HepG2 (cell line): ENCODE measurements around the gene ERBB4. TPM values are rescaled to one million over a fixed set of nuclear protein-coding genes. Genes with fewer than 3 reads are reported as not detected.

Experiments
- ATAC-seq: fragments of 200-7000 bp; cut with Tn5 transposase; 3 replicates; pipeline ENCODE4 v1.9.1; 2020; ENCODE audit warnings: mild to moderate bottlenecking, moderate library complexity
- BruUV-seq: library from RNA; stranded (reverse); fragments of 400-500 nt; replicated peaks from 2 replicates; lab custom pipeline; 2021; lab: Mats Ljungman, UMichigan
- CTCF ChIA-PET: fragments of 300-600 bp; formaldehyde crosslinking; extraction: SDS; loops from one replicate; lab custom pipeline; 2021; ENCODE audit warnings: low total read pairs, inconsistent platforms, low intra/inter-chr PET ratio; lab: Yijun Ruan, JAX
- POLR2A ChIA-PET: fragments of 350-600 bp; sonication (Branson Sonifier 250); formaldehyde crosslinking; loops from one replicate; lab custom pipeline; 2020; ENCODE audit warnings: antibody characterized with exemption, inconsistent platforms; lab: Yijun Ruan, JAX
- DNase-seq: peaks from one replicate; pipeline ENCODE4 v3.0.0-alpha.2; 2015; ENCODE audit warnings: low spot score
- FAIRE-seq: peaks from 3 replicates; lab custom pipeline; 2011; peaks lifted over from hg19 to GRCh38; lab: Jason Lieb, UNC
- H2AFZ ChIP-seq: one replicate; pipeline ENCODE4 v1.6.1; 2011; ENCODE audit warnings: low read length, inconsistent platforms
- H3K27ac ChIP-seq: fragments of 300-600 bp; 3 replicates; pipeline ENCODE4 v1.8.0; 2011; ENCODE audit warnings: mixed run types, mild to moderate bottlenecking, mixed read lengths, low read length, inconsistent platforms; ENCODE audit not compliant: insufficient read depth; ENCODE audit errors: extremely low read length
- H3K27me3 ChIP-seq, 2 experiments: fragments of 200-600 bp in 1 of 2; 2 replicates in 1 of 2; 3 replicates in 1 of 2; pipeline versions ENCODE4 v1.6.0 to v1.8.0; 2011; ENCODE audit warnings: low read length in 2 of 2, mild to moderate bottlenecking in 2 of 2, moderate library complexity in 2 of 2, inconsistent platforms in 1 of 2; ENCODE audit not compliant: insufficient read depth in 2 of 2, control insufficient read depth in 1 of 2
- H3K36me3 ChIP-seq, 2 experiments: fragments of 200-600 bp in 1 of 2; replicated peaks in 1 of 2; 2 replicates in 1 of 2; 3 replicates in 1 of 2; pipeline versions ENCODE4 v1.5.1 to v1.8.0; 2011; ENCODE audit warnings: low read length in 2 of 2, inconsistent platforms in 1 of 2; ENCODE audit not compliant: insufficient read depth in 2 of 2, control insufficient read depth in 1 of 2
- H3K4me1 ChIP-seq: 2 replicates; pipeline ENCODE4 v1.5.1; 2012; ENCODE audit warnings: low read length, inconsistent platforms; ENCODE audit not compliant: insufficient read depth
- H3K4me2 ChIP-seq: 2 replicates; pipeline ENCODE4 v1.6.0; 2011; ENCODE audit warnings: low read depth, low read length, inconsistent platforms
- H3K4me3 ChIP-seq, 3 experiments: fragments of 200-600 bp in 1 of 3; sonication (generic), shearing (Covaris generic) in 1 of 3; replicated peaks in 1 of 3; 2 replicates each; pipeline ENCODE4 v1.5.1; 2011 to 2016; ENCODE audit warnings: low read length in 3 of 3, inconsistent platforms in 2 of 3, low read depth in 2 of 3, mild to moderate bottlenecking in 2 of 3, control low read depth in 1 of 3, mixed read lengths in 1 of 3; ENCODE audit not compliant: insufficient read depth in 1 of 3
- H3K79me2 ChIP-seq: one replicate; pipeline ENCODE4 v1.6.1; 2011; ENCODE audit warnings: low read length, inconsistent platforms; ENCODE audit not compliant: insufficient read depth
- H3K9ac ChIP-seq: 2 replicates; pipeline ENCODE4 v1.6.0; 2011; ENCODE audit warnings: mild to moderate bottlenecking, low read depth, low read length, inconsistent platforms; ENCODE audit not compliant: insufficient read depth
- H3K9me3 ChIP-seq: 2 replicates; pipeline ENCODE4 v1.5.1; 2012; ENCODE audit warnings: mild to moderate bottlenecking, low read length
- H4K20me1 ChIP-seq: 2 replicates; pipeline ENCODE4 v1.6.0; 2011; ENCODE audit warnings: inconsistent platforms, mild to moderate bottlenecking, low read length, moderate library complexity; ENCODE audit not compliant: insufficient read depth
- FOXM1 ChIP-seq: sonication (generic); formaldehyde crosslinking; IDR thresholded peaks from 2 replicates; pipeline ENCODE4 v1.5.0; 2020; ENCODE audit warnings: missing genetic modification reagents
- GATAD2A ChIP-seq: IDR thresholded peaks from 2 replicates; pipeline ENCODE4 v1.6.1; 2016
- NAIF1 ChIP-seq: sonication (generic); formaldehyde crosslinking; IDR thresholded peaks from 2 replicates; pipeline ENCODE4 v1.5.0; 2020; ENCODE audit warnings: mild to moderate bottlenecking, missing genetic modification reagents, borderline replicate concordance
- RNF2 ChIP-seq: fragments of 450-650 bp; conservative IDR thresholded peaks from 2 replicates; pipeline ENCODE4 v1.6.1; 2016; ENCODE audit warnings: low read depth
- SOX13 ChIP-seq, 3 experiments: fragments of 450-650 bp in 1 of 3; sonication (generic) in 1 of 3; formaldehyde crosslinking in 1 of 3; IDR thresholded peaks in 2 of 3; conservative IDR thresholded peaks in 1 of 3; 2 replicates each; pipeline versions ENCODE4 v1.5.0 to v1.6.1; 2016 to 2020; ENCODE audit warnings: antibody characterized with exemption in 1 of 3, mild to moderate bottlenecking in 1 of 3, missing compliant biosample characterization in 1 of 3, missing genetic modification reagents in 1 of 3, moderate library complexity in 1 of 3
- SRSF1 ChIP-seq: fragments of 200-400 bp; formaldehyde crosslinking; optimal IDR thresholded peaks from 2 replicates; pipeline ENCODE3; 2017; ENCODE audit warnings: mild to moderate bottlenecking, low read depth, low read length, moderate library complexity
- TOE1 ChIP-seq: sonication (generic); formaldehyde crosslinking; IDR thresholded peaks from 2 replicates; pipeline ENCODE4 v1.4.0; 2020; ENCODE audit warnings: mild to moderate bottlenecking, missing genetic modification reagents
- ZEB1 ChIP-seq: IDR thresholded peaks from 2 replicates; pipeline ENCODE4 v1.6.1; 2012; ENCODE audit warnings: mild to moderate bottlenecking, low read depth, inconsistent platforms; ENCODE audit not compliant: insufficient replicate concordance
- ZNF24 ChIP-seq: fragments of 450-650 bp; IDR thresholded peaks from 2 replicates; pipeline ENCODE4 v1.6.1; 2017; ENCODE audit warnings: antibody characterized with exemption, mild to moderate bottlenecking
- ZNF274 ChIP-seq: sonication (generic); formaldehyde crosslinking; IDR thresholded peaks from 2 replicates; pipeline ENCODE4 v1.5.1; 2020; ENCODE audit warnings: mild to moderate bottlenecking, missing genetic modification reagents
- ZNF333 ChIP-seq: sonication (generic); formaldehyde crosslinking; IDR thresholded peaks from 2 replicates; pipeline ENCODE4 v1.4.0; 2020; ENCODE audit warnings: mild to moderate bottlenecking, missing genetic modification reagents, borderline replicate concordance
- ZNF337 ChIP-seq: sonication (generic); formaldehyde crosslinking; IDR thresholded peaks from 2 replicates; pipeline ENCODE4 v1.5.1; 2020; ENCODE audit warnings: missing genetic modification reagents, low read depth, mild to moderate bottlenecking, borderline replicate concordance
- ZNF451 ChIP-seq: sonication (generic); formaldehyde crosslinking; IDR thresholded peaks from 2 replicates; pipeline ENCODE4 v1.5.0; 2020; ENCODE audit warnings: mild to moderate bottlenecking, missing genetic modification reagents
- ZNF468 ChIP-seq: sonication (generic); formaldehyde crosslinking; IDR thresholded peaks from 2 replicates; pipeline ENCODE4 v1.8.0; 2022; ENCODE audit warnings: mild to moderate bottlenecking, moderate library complexity, missing genetic modification reagents
- ZSCAN22 ChIP-seq: sonication (generic); formaldehyde crosslinking; IDR thresholded peaks from 2 replicates; pipeline ENCODE4 v1.4.0; 2020; ENCODE audit warnings: mild to moderate bottlenecking, missing genetic modification reagents
- WGBS: methylation state at CpG from one replicate; pipeline ENCODE4 v1.1.6; 2017; ENCODE audit warnings: low lambda C conversion rate; 5-methylcytosine and 5-hydroxymethylcytosine counted together
- in situ Hi-C: cut with HindIII; loops from 2 replicates; pipeline ENCODE4 v1.10.0; 2017; ENCODE audit warnings: low pct_unique_long_range_greater_than_20kb; ENCODE audit not compliant: extremely low pct_ligation_motif_present
- intact Hi-C: fragments of 100-400 bp; cut with micrococcal nuclease; formaldehyde crosslinking; loops from one replicate; pipeline ENCODE4 v1.10.0; 2022; ENCODE audit not compliant: unreplicated experiment
- polyA plus RNA-seq, 8 experiments: library from polyadenylated mRNA; depleted of rRNA in 3 of 8; stranded (reverse) in 7 of 8; unstranded in 1 of 8; fragments of >200 nt; fragmentation: Illumina TruSeq in 4 of 8; extraction: Trizol in 4 of 8; gene quantifications; 2 replicates each; pipeline versions ENCODE4 v1.2.1 to v1.2.3, GENCODE V29; 2011 to 2016; ENCODE audit warnings: low read depth in 4 of 8, missing spikeins in 1 of 8, mixed read lengths in 1 of 8; ENCODE audit not compliant: insufficient read depth in 1 of 8
- total RNA-seq, 5 experiments: library from RNA; depleted of rRNA; stranded (reverse); fragments of >200 nt; fragmentation: Illumina TruSeq; extraction: Trizol; gene quantifications; 2 replicates each; pipeline ENCODE4 v1.2.3, GENCODE V29; 2016; ENCODE audit warnings: low read depth in 1 of 5

Gene ERBB4
- total and polyA plus RNA-seq, 2 of the 13 experiments (the other 11 are each of a cell fraction or from before 2014, with no cell fraction given) = not detected

DNA sequence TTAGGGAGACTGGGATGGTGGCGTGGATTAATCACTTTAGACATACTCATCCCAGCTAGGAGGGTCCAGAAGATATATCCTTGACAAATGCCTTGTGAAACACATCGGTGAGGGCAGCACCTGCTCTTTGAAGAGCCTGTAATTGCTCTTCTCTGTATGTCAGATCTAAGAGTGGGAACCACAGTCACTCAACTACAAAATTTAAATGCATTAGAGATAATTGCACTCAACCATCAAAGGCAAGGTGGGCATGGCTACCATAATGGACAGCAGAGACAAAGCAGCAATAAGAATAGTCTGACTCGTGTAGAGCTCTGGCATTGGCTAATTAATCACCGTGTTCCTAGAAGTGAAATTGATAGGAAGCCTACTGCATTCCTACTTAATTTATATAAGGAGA, 96.8 kb downstream of the ERBB4 start:
- H4K20me1 ChIP-seq = no peaks in the 10 kb centered on the region
- no peak for FAIRE-seq
- no peaks in the 10 kb centered on the region for H3K36me3 ChIP-seq
- POLR2A ChIA-PET = no interaction called here
- TF ChIP-seq SOX13 (IDR thresholded peaks at IDR 0.05) = no peak
- no peak for TF ChIP-seq SOX13 (CRISPR knock-in tag; conservative IDR thresholded peaks at IDR 0.05 in 1 of 2, IDR thresholded peaks at IDR 0.05 in 1 of 2)
- no peak for TF ChIP-seq TOE1
- no peak for TF ChIP-seq ZNF468 (CRISPR knock-in tag)
- no peak for TF ChIP-seq ZEB1
- TF ChIP-seq ZNF337 (CRISPR knock-in tag) = no peak
- no peak for TF ChIP-seq ZNF333
- no peak for TF ChIP-seq RNF2
- no peak for TF ChIP-seq ZNF24
- no peak for TF ChIP-seq FOXM1
- TF ChIP-seq GATAD2A = no peak
- no peak for TF ChIP-seq SRSF1
- no peak for TF ChIP-seq ZNF451 (CRISPR knock-in tag)
- no peak for TF ChIP-seq NAIF1 (CRISPR knock-in tag)
- no peak for TF ChIP-seq ZNF274 (CRISPR knock-in tag)
- no peak for TF ChIP-seq ZSCAN22 (CRISPR knock-in tag)
- H3K4me2 ChIP-seq = no peak overlapping the region
- H3K27ac ChIP-seq = no peak overlapping the region
- BruUV-seq = no TSS peak
- in situ Hi-C loops (loop anchor here (10.0 kb wide), 1 partner anchor 87 kb away; no protein-coding TSS in a partner anchor), intact Hi-C loops (no loop called here)
- no peak overlapping the region for H3K4me3 ChIP-seq
- no peak for DNase-seq
- H3K79me2 ChIP-seq = no peaks in the 10 kb centered on the region
- no peak overlapping the region for H3K9ac ChIP-seq
- H3K9me3 ChIP-seq = no peaks in the 10 kb centered on the region
- no peak overlapping the region for H2AFZ ChIP-seq
- no peaks in the 10 kb centered on the region for H3K27me3 ChIP-seq
- no peaks in the 10 kb centered on the region for H3K4me1 ChIP-seq
- CTCF ChIA-PET = no interaction called here
- ATAC-seq = no peak
- under 1% methylated on average over 4 of the region's 4 CpGs for WGBS
